ENCODE results near the gene SLC22A5. TPM values are rescaled to one million over a fixed set of nuclear protein-coding genes. Genes with fewer than 3 reads are reported as not detected.

The SLC22A5 gene
- total RNA-seq, 1 donor from 2014 or later = 5.5 TPM

DNA sequence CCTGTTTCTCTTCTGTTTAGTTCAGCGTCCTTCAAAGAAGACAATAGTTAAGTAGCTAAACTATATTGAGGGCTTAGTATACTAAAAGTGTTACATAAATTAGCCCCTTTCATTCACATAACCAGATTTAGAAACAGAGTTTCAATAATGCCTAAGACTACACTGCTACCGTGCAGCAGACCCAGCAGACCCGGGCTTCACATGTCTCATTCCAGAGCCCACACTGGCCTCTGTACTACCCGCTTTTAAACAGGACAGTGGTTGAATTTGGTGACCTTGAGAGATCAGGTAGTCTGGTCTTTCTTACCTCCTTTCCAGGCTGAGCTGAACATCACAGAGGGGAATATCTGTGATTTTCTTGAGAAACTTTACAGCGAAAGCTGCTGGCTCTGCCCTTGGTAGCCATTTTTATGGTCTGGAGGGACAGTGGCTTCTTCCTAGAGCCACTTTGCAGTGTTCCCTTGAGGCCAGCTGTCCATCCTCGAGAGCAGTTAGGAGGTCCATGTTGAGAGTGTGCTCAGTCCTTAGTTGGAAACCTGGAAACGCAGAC lies 56.5 kb downstream of the SLC22A5 start:
- H3K27me3 Mint-ChIP-seq = no peaks in the 10 kb centered on the region
- H3K4me3 Mint-ChIP-seq = peak overlapping the region; percentile 81
- peaks cover 93% of the 10 kb centered on the region for H3K4me1 Mint-ChIP-seq
- DNase-seq = no peak
- peak overlapping the region; percentile 96 for H3K27ac Mint-ChIP-seq
- intact Hi-C loops (cut with micrococcal nuclease) = loop anchor here (1.0 to 10.0 kb wide), 8 partner anchors 15 to 321 kb away; partner anchors contain the start of gene IRF1
- peaks cover 39% of the 10 kb centered on the region for H3K36me3 Mint-ChIP-seq (ENCODE audit: low read depth)
- H3K9me3 Mint-ChIP-seq = no peaks in the 10 kb centered on the region

DNA sequence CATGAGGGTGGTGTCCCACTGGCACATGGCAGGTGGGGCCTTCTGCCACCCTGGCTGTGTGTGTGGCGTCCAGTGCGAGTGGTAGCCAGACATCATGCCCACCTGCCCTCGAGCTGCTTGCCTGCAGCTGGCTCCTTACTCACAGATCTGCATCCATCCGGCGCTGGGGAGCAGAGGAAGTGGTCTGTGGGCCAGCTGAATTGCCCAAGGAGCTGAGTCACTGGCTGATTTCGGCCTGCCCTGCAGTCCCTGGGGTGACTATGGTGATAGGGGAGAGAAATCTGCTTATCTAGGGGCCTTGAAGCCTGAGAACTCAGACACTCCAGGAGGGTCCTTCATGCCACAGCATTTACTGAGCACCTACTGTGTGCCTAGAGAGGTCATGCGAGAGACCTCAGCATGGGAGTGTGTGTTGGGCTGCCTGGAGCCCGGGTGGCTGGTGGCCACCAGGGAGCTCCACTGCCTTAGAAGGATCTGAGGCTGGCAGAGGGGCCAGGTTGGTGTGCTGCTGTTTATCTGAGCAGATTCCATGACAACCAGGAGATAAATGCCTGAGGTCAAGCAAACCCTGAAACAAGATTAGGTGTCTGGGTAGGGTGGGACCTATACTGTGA lies 57.1 kb downstream of the SLC22A5 start:
- H3K4me1 Mint-ChIP-seq = peaks cover 92% of the 10 kb centered on the region

DNA sequence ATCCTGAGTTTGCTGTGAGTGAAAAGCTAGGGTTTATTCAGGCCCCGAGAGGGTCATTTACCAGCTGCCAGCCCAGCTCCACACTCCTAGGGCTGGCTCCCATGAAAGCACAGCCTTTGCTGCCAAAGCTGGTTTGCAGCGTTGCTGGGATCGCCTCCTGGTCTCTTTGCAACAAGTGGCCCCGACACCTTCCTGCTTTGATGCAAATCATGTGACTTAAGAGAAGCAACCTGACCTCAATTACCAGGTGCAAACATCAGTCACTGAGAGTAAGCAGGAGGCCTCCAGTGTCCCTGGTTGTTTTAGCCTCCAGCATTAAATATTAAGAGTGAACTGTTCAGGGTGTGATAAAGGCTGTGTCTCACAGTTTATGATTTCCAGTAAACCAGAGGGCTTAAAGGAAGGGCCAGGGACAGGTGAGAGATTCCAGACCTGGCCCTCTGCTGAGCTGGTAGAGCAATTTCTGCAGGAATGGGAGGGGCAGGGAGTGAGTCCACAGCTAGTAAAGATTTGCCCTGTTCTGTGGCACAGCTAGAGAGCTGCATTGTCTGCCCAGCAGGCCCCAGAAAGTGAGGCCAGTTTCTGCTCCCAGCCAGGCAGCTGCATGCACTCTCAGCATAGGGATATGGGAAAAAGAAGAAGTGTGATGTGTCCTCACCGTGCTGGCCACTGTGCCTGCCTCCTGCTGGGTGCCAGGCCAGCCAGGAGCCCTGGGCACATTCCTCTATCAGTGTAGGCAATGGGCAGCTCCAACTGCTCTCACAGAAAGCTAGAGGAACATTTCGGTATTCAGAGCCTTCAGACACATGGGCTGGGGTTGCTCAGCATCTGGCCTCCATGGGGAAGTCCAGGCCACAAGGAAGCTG lies 58.0 kb downstream of the SLC22A5 start:
- Mint-ChIP-seq H3K9me3 (no peaks in the 10 kb centered on the region), H3K4me1 (peaks cover 94% of the 10 kb centered on the region), H3K27ac (peak overlapping the region; percentile 96), H3K4me3 (peak overlapping the region; percentile 81), H3K36me3 (ENCODE audit: low read depth) (peaks cover 39% of the 10 kb centered on the region), H3K27me3 (no peaks in the 10 kb centered on the region)
- intact Hi-C loops (cut with micrococcal nuclease) = loop anchor here (1.0 to 10.0 kb wide), 3 partner anchors 10 to 323 kb away; no protein-coding TSS in a partner anchor
- DNase-seq = peak; percentile 92

More for the DNA sequence above, 57.1 kb downstream of the SLC22A5 start:
- peak overlapping the region; percentile 81 for H3K4me3 Mint-ChIP-seq
- intact Hi-C loops (cut with micrococcal nuclease) = loop anchor here (5.0 to 10.0 kb wide), 2 partner anchors 216 to 322 kb away; no protein-coding TSS in a partner anchor
- peak overlapping the region; percentile 96 for H3K27ac Mint-ChIP-seq
- no peaks in the 10 kb centered on the region for H3K27me3 Mint-ChIP-seq
- peaks cover 40% of the 10 kb centered on the region for H3K36me3 Mint-ChIP-seq (ENCODE audit: low read depth)
- H3K9me3 Mint-ChIP-seq = no peaks in the 10 kb centered on the region
- DNase-seq = peak; percentile 91

DNA sequence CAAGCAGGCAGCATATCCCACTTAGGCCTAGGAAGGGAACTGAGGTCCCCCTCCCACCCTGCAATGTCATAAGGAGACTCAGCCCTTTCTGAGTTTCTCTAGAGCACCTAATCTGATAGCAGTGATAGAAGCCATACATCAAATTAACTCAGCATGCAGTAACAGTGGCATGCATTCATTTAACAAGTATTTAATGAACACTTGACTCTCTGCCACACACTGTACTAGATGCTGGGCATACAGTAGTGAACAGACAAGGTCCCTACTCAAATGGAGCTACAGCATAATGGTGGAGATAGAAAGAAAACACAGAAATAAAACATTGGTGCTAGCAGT lies 58.6 kb downstream of the SLC22A5 start:
- Mint-ChIP-seq H3K9me3 (no peaks in the 10 kb centered on the region), H3K27me3 (no peaks in the 10 kb centered on the region), H3K27ac (peak overlapping the region; percentile 96), H3K4me3 (peak overlapping the region; percentile 81), H3K4me1 (peaks cover 94% of the 10 kb centered on the region), H3K36me3 (ENCODE audit: low read depth) (peaks cover 39% of the 10 kb centered on the region)
- no peak for DNase-seq
- intact Hi-C loops (cut with micrococcal nuclease) = loop anchor here (1.0 to 10.0 kb wide), 3 partner anchors 9 to 323 kb away; no protein-coding TSS in a partner anchor

DNA sequence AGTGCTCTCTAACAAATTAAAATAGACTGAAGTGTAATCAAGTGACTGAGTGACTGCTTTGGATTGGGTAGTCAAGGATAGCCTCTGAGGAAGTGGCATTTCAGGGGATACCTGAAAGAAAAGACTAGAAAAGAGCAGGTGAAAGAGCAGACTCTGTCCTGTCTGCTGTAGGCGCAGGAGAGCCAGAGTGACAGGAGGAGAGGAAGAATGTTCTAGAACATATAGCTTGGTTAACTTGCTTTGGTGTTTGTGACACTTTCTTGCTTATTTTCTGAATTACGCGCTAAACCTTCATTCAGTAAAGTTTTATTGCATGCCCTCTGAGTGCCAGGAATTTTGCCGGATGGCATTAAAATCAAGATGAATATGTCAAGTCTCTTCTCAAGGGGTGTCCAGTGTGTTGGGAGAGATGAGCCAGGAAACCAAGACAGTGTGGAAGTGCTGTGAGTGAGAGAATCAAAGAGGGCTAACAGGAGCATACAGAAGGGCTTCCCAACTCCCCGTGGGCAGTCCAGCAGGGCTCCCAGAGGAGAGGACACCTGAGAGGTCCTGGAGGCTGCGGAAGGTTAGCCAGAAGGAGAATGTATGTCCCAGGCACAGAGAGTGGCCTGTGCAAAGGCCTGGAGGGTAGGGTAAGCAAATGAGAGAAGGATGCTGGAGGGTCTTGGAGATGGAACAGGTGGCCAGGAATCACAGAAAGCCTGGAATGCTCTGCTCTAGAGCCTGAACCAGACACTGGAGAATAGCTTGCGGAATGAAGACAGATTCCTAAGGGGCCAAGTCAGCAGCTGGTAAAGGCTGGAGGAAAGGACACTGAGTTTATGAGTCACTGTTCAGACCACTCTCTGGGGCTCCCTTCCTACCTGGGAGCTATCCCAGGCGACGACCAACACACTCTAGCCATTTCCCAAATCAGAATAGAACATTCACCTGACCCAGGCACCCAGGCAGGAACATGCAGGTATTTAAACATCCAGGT lies 59.3 kb downstream of the SLC22A5 start:
- peaks cover 89% of the 10 kb centered on the region for H3K4me1 Mint-ChIP-seq
- DNase-seq = no peak
- H3K27ac Mint-ChIP-seq = peak overlapping the region; percentile 96
- no peaks in the 10 kb centered on the region for H3K27me3 Mint-ChIP-seq
- peak overlapping the region; percentile 81 for H3K4me3 Mint-ChIP-seq
- H3K36me3 Mint-ChIP-seq (ENCODE audit: low read depth) = peaks cover 39% of the 10 kb centered on the region
- intact Hi-C loops (cut with micrococcal nuclease) = loop anchor here (1.0 to 10.0 kb wide), 3 partner anchors 9 to 324 kb away; no protein-coding TSS in a partner anchor
- no peaks in the 10 kb centered on the region for H3K9me3 Mint-ChIP-seq

DNA sequence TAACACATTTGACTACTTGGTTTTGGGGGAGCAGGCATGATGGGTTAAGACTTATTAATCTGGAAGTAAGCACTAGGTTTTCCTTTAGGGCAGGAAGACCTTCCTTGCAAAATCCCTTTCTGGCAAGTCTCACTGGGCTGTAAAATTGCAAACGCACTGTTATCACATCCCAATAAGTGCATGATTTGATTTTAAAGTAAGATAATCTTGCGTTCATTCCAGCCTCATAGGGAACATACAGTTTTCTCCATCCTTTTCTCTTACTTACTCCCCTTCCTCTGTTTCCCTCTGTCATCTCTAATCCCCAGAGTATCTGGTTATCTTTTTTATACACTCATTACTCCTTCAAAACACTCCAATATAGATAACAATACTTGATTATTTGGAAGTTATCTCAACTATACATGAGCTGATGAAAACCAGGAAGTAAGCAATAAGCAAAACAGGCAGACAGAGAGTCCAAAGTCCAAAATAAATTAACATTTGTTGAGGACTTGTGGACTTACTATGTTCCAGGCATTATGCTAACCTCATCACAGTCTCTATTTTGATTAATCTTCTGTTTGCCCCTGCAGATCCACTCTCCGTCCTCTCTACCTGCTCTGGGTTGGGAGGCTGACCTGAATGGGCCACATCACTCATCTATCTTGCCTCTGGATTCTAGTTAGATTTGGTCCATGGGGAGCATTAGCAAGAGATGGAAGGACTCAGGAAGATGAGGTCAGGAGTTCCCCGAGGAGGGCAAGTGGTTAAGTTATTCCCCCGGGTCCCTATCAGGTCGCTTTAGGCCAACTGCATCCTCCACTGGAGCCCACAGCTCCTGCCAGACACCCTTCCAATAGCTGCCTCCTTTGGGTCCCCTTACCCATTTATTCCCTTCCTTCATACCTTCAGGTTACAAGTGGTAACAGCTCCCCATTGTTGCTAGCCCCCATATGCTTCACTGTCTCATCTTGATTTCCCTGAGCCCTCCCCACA lies 60.2 kb downstream of the SLC22A5 start:
- DNase-seq = no peak
- no peaks in the 10 kb centered on the region for H3K27me3 Mint-ChIP-seq
- intact Hi-C loops (cut with micrococcal nuclease) = loop anchor here (5.0 to 10.0 kb wide), 2 partner anchors 213 to 325 kb away; no protein-coding TSS in a partner anchor
- H3K27ac Mint-ChIP-seq = peak overlapping the region; percentile 67
- H3K4me1 Mint-ChIP-seq = peaks cover 87% of the 10 kb centered on the region
- peaks cover 37% of the 10 kb centered on the region for H3K36me3 Mint-ChIP-seq (ENCODE audit: low read depth)
- no peaks in the 10 kb centered on the region for H3K9me3 Mint-ChIP-seq
- no peak overlapping the region for H3K4me3 Mint-ChIP-seq

DNA sequence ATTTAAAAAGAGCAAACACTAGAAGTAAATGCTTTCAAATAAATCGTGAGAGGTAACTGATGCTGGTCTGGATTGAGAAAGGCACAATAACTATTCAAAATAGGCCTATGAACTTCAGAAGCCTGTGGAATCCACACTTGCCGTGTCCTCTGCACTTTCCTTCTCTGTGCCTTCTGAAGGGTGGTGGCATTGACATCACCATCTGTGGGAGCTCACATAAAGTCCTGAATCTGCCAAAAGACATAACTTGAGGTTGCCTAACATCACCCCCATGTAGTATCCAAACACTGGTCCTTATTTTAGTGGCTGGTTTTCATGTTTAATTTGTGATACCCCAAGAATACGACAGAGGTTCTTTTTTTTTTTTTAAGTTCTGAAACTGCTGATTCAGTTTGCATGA lies 61.2 kb downstream of the SLC22A5 start:
- intact Hi-C loops (cut with micrococcal nuclease) = no loop called here
- peaks cover 42% of the 10 kb centered on the region for H3K36me3 Mint-ChIP-seq (ENCODE audit: low read depth)
- no peak for DNase-seq
- H3K27me3 Mint-ChIP-seq = no peaks in the 10 kb centered on the region
- no peak overlapping the region for H3K4me3 Mint-ChIP-seq
- H3K27ac Mint-ChIP-seq = peak overlapping the region; percentile 54
- peaks cover 84% of the 10 kb centered on the region for H3K4me1 Mint-ChIP-seq
- H3K9me3 Mint-ChIP-seq = no peaks in the 10 kb centered on the region

DNA sequence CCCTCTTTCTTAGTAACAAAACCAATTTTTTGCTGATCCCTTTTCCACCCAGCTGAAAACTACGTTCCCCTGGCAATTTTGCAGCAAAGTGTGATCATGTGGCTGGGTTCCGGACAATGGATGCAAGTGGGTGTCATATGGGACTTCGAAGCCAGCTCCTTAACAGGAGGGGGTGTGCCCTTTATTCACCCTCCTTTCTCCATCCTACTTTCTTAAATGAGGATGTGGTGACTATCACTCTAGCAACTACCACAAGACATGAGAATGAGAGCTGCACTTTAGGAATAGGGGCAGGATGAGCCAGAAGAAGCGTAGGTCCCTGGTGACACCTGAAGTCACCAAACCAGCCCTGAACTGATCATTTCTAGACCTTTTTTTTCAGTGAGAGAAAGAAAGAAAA lies 62.1 kb downstream of the SLC22A5 start:
- Mint-ChIP-seq H3K27me3 (no peaks in the 10 kb centered on the region), H3K9me3 (no peaks in the 10 kb centered on the region), H3K4me3 (peak overlapping the region; percentile 43), H3K4me1 (peaks cover 82% of the 10 kb centered on the region), H3K36me3 (ENCODE audit: low read depth) (peaks cover 45% of the 10 kb centered on the region), H3K27ac (peak overlapping the region; percentile 80)
- no peak for DNase-seq
- intact Hi-C loops (cut with micrococcal nuclease) = no loop called here

DNA sequence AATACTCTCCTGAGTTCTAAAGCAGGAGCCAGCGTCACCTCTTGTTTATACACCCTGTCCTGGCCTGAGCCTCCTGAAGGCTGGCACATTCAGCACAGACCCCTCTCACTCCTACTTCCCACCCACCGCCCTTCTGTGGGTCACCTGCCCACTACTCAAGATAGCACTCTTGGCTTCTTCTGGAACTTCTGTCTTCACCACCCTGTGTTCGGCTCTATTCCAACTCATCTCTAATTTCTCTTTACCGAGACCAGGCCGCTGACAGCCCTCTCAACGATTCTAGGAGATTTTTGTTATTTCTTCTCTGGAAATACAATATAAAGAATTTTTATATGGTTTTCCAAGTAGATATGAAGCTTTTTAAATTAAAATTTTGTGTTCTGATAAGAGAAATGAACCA lies 63.6 kb downstream of the SLC22A5 start:
- intact Hi-C loops (cut with micrococcal nuclease) = no loop called here
- Mint-ChIP-seq H3K9me3 (no peaks in the 10 kb centered on the region), H3K27ac (no peak overlapping the region), H3K4me3 (no peak overlapping the region), H3K4me1 (peaks cover 82% of the 10 kb centered on the region), H3K27me3 (no peaks in the 10 kb centered on the region), H3K36me3 (ENCODE audit: low read depth) (peaks cover 47% of the 10 kb centered on the region)
- no peak for DNase-seq

DNA sequence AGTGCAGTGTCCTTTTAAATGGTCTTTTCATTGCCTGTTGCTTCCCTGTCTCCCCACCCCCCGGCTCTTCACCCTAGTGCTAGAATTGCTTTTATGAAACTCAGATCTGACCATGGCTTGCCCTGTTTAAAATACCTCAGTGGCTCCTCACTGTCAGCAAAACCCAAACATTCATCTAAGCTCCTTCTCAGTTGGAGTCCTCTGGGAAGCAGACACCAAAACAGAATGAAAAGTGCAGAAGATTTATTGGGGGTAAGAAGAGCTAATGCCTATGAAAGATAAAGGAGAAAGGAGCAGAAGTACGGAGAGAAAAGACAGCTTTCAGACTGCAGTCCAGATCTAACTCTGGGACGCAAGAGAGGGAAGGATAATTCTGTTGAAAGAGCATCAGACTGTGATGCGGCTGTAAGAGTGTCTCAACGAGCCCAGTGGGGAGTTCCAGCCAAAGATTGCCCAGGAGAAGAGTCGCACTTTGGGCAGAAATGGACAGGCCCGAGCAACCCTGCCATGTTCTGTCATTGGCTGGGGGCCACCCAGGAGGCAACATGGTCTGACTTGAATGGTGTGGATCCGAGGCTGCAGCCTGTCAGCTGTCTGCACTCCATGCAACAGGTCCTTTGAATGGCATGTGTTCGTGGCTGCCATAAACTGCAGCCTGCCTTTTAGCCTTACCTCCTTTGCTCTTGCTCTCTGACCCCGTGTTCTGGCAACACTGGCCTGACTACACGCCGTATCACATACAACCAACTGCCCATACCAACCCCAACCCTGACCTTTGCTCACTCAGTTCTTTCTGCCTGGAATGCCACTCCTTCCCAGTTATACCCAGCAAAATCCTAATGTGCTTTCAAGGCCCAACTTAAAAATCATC lies 65.1 kb downstream of the SLC22A5 start:
- H3K27ac Mint-ChIP-seq = peak overlapping the region; percentile 78
- no peaks in the 10 kb centered on the region for H3K9me3 Mint-ChIP-seq
- no peaks in the 10 kb centered on the region for H3K27me3 Mint-ChIP-seq
- intact Hi-C loops (cut with micrococcal nuclease) = no loop called here
- no peak for DNase-seq
- H3K36me3 Mint-ChIP-seq (ENCODE audit: low read depth) = peaks cover 51% of the 10 kb centered on the region
- H3K4me3 Mint-ChIP-seq = no peak overlapping the region
- peaks cover 82% of the 10 kb centered on the region for H3K4me1 Mint-ChIP-seq

DNA sequence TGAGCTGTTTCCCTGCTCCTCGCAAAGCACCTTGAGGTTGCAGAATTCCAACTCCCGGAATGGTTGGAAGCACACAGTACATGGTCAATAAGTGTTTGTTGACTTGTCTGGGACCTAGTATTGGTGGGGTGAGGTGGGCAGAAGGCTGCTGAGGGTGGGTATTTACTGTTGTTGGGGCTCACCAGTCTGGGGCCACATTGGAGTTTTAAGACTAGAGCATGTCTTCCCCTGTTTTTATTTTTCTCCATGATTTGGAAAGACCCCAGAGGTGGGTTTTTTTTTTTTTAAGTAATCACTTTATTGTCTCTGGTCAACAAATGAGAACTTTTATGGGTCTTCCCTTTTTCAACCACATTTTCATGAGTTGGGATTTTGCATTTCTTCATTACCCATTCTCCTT lies 65.9 kb downstream of the SLC22A5 start:
- Mint-ChIP-seq H3K27me3 (no peaks in the 10 kb centered on the region), H3K9me3 (no peaks in the 10 kb centered on the region), H3K36me3 (ENCODE audit: low read depth) (peaks cover 49% of the 10 kb centered on the region), H3K4me3 (no peak overlapping the region), H3K4me1 (peaks cover 79% of the 10 kb centered on the region), H3K27ac (no peak overlapping the region)
- DNase-seq = no peak
- intact Hi-C loops (cut with micrococcal nuclease) = no loop called here
